Lung microvascular endothelial cell (primary cell): ENCODE results near the gene LBHD1. TPM values are rescaled to one million over a fixed set of nuclear protein-coding genes. Genes with fewer than 3 reads are reported as not detected.
"Not testable (repeated sequence)": the region's sequence is repeated elsewhere in the genome, so short reads cannot be mapped to it uniquely, and the experiment has no call there.

Source experiments
- DNase-seq, 2 donors: peaks; one replicate each; pipeline versions ENCODE4 v3.0.0 to v3.0.0-alpha.2; 2010; ENCODE audit warnings: low read depth in 2 of 2
- total RNA-seq: library from RNA; depleted of rRNA; stranded (reverse); fragments of >200 nt; gene quantifications from 2 replicates; pipeline ENCODE4 v1.2.1, GENCODE V29; 2014

Gene LBHD1
- total RNA-seq, 1 donor from 2014 or later: 1.6 TPM

DNA sequence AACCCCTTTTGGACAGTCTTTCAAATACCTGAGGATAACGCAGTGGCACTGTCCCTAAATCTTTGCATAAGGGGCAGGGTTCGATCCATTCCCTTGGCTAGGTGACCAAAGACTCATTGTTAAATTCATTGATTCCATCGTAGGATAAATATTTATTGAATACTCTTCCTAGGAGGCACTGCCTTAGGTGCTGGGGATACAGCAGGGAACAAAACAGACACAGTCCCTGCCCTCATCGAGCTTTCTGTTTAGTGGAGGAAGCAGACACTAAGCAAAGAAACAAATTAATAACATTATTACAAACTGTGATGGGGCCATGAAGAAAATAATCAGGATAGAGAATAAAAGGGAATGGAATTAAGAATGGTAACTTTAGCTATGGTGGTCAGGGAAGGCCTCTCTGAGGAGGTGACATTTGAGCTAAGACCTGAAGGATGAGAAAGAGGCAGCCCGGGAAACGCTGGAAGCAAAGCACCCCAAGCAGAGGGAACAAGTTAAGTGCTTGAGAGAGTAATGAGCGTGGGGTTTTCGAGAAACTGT is 51.0 kb downstream of the LBHD1 start:
- no peak for DNase-seq

DNA sequence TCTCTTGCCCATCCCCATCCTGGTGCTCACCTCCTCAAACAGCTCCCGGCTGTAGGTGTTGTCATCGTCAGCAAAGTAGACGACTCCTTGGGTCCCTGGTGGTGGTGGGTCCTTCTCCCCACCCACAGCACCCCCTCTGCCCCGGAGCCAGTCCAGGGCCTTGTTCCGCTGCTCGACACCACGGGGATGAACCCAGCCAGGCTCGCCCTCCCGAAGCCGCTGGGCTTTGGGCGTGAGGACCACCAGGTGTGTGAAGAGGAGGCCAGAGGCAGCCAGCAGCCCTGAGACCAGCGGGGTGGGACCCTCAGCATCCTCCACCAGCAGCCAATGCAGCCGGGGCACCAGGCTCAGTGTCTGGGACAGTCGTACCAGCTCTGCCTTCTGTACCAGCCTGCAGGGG is 55.1 kb downstream of the LBHD1 start:
- not testable (repeated sequence) for DNase-seq

- DNase-seq: no peak
These were observed 56.5 kb downstream of the LBHD1 start for GRCh38 chr11:62615521-62615920.

DNA sequence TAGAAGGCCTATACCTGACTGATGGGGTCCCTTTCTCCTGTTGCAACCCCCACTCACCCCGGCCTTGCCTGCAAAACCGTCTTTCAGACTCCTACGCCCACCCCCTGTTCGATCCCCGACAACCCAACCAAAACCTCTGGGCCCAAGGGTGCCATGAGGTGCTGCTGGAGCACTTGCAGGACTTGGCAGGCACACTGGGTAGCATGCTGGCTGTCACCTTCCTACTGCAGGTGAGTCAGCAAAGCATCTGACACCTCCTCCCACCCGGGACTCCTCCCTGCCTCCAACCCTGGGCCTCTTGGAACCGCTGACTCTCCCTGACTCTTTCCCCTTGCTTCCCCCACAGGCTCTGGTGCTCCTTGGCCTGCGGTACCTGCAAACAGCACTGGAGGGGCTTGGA is 57.8 kb downstream of the LBHD1 start:
- DNase-seq: no peak

GRCh38 chr11:62613291-62613778 is 58.7 kb downstream of the LBHD1 start:
- DNase-seq: no peak

Other genes starting within 250 kb of the LBHD1 start
- gene AHNAK, start 125.5 kb downstream of the LBHD1 start, total RNA-seq: 214 and 215 TPM in 2 replicates
- gene EEF1G, start 98.4 kb downstream of the LBHD1 start, total RNA-seq: 1,150 and 1,533 TPM in 2 replicates
- gene TUT1, start 80.7 kb downstream of the LBHD1 start, total RNA-seq: 7.6 and 14.5 TPM in 2 replicates
- gene MTA2, start 70.4 kb downstream of the LBHD1 start, total RNA-seq: 147 and 148 TPM in 2 replicates
- gene EML3, start 59.5 kb downstream of the LBHD1 start, total RNA-seq: 19.0 and 25.2 TPM in 2 replicates
- gene ROM1, start 59.0 kb downstream of the LBHD1 start, total RNA-seq: 2.4 and 3.3 TPM in 2 replicates
- 12.0 and 15.1 TPM in 2 replicates for gene B3GAT3, start 50.3 kb downstream of the LBHD1 start, total RNA-seq
- 170 and 189 TPM in 2 replicates for gene GANAB, start 25.7 kb downstream of the LBHD1 start, total RNA-seq
- gene INTS5, start 19.0 kb downstream of the LBHD1 start, total RNA-seq: 13.5 and 19.6 TPM in 2 replicates
- 25.5 and 37.5 TPM in 2 replicates for gene C11orf98, start 7.1 kb downstream of the LBHD1 start, total RNA-seq
- gene CSKMT, start 7.0 kb downstream of the LBHD1 start, total RNA-seq: 4.8 and 6.3 TPM in 2 replicates
- gene UQCC3, start 594 bp downstream of the LBHD1 start, total RNA-seq: 8.3 and 9.9 TPM in 2 replicates
- 126 and 131 TPM in 2 replicates for gene UBXN1, start 6.8 kb upstream of the LBHD1 start, total RNA-seq
- 0.22 and 0.60 TPM in 2 replicates for gene LRRN4CL, start 17.3 kb upstream of the LBHD1 start, total RNA-seq
- gene BSCL2, start 35.2 kb upstream of the LBHD1 start, total RNA-seq: 17.7 and 26.4 TPM in 2 replicates
- not detected in 2 replicates for gene GNG3, start 35.4 kb upstream of the LBHD1 start, total RNA-seq
- 7.0 and 9.7 TPM in 2 replicates for gene HNRNPUL2, start 55.2 kb upstream of the LBHD1 start, total RNA-seq
- 23.4 and 24.6 TPM in 2 replicates for gene TTC9C, start 56.2 kb upstream of the LBHD1 start, total RNA-seq
- gene ZBTB3, start 81.9 kb upstream of the LBHD1 start, total RNA-seq: 7.4 and 11.7 TPM in 2 replicates
- gene POLR2G, start 89.3 kb upstream of the LBHD1 start, total RNA-seq: 58.0 and 60.7 TPM in 2 replicates
- gene TAF6L, start 99.1 kb upstream of the LBHD1 start, total RNA-seq: 19.8 and 31.9 TPM in 2 replicates
- 20.3 and 39.3 TPM in 2 replicates for gene TMEM179B, start 115.1 kb upstream of the LBHD1 start, total RNA-seq
- 8.7 and 13.5 TPM in 2 replicates for gene TMEM223, start 119.7 kb upstream of the LBHD1 start, total RNA-seq
- gene NXF1, start 133.2 kb upstream of the LBHD1 start, total RNA-seq: 7.6 and 12.3 TPM in 2 replicates
- gene STX5, start 159.8 kb upstream of the LBHD1 start, total RNA-seq: 29.4 and 33.3 TPM in 2 replicates
- gene TEX54, start 160.6 kb upstream of the LBHD1 start, total RNA-seq: not detected in 2 replicates
- 75.4 and 81.7 TPM in 2 replicates for gene WDR74, start 167.3 kb upstream of the LBHD1 start, total RNA-seq
- gene SLC3A2, start 208.6 kb upstream of the LBHD1 start, total RNA-seq: 57.9 and 59.9 TPM in 2 replicates
- not detected in 2 replicates for gene CHRM1, start 249.1 kb upstream of the LBHD1 start, total RNA-seq